COR-L47 (cell line): Measurements from ENCODE around the gene NPTN.
A peak's percentile ranks its signal among the peaks of the same experiment; 100 is the strongest.
"Not testable (repeated sequence)": the region's sequence is repeated elsewhere in the genome, so short reads cannot be mapped to it uniquely, and the experiment has no call there.

Source experiments
- DNase-seq: peaks from one replicate; lab custom pipeline; 2025; lab: John Stamatoyannopoulos, UW

NPTN gene

GRCh38 chr15:73600413-73601335, 32.5 kb downstream of the NPTN start:
- no peak for DNase-seq

GRCh38 chr15:73599934-73600333, 33.3 kb downstream of the NPTN start:
- DNase-seq, result no peak

- no peak for DNase-seq
These were observed 34.5 kb downstream of the NPTN start for GRCh38 chr15:73598530-73599160.

- DNase-seq, result no peak
These were observed 36.1 kb downstream of the NPTN start for GRCh38 chr15:73597036-73597638.

GRCh38 chr15:73596174-73596573, 37.0 kb downstream of the NPTN start:
- no peak for DNase-seq

GRCh38 chr15:73594109-73594508, 39.1 kb downstream of the NPTN start:
- no peak for DNase-seq

GRCh38 chr15:73593304-73594074, 39.7 kb downstream of the NPTN start:
- DNase-seq, result peak; percentile 82

GRCh38 chr15:73590263-73590662, 42.9 kb downstream of the NPTN start:
- DNase-seq, result no peak

GRCh38 chr15:73589766-73590165, 43.4 kb downstream of the NPTN start:
- no peak for DNase-seq

GRCh38 chr15:73585871-73586654, 47.1 kb downstream of the NPTN start:
- no peak for DNase-seq

GRCh38 chr15:73584699-73585420, 48.3 kb downstream of the NPTN start:
- no peak for DNase-seq

- no peak for DNase-seq
These were observed 49.6 kb downstream of the NPTN start for GRCh38 chr15:73583544-73583943.

- no peak for DNase-seq
These were observed 50.3 kb downstream of the NPTN start for GRCh38 chr15:73582851-73583379.

- DNase-seq, result no peak
These were observed 55.2 kb downstream of the NPTN start for GRCh38 chr15:73578026-73578425.

- not testable (repeated sequence) for DNase-seq
These were observed 55.6 kb downstream of the NPTN start for GRCh38 chr15:73577593-73577992.

- DNase-seq, result no peak
These were observed 57.4 kb downstream of the NPTN start for GRCh38 chr15:73575636-73576247.

GRCh38 chr15:73573572-73573971, 59.6 kb downstream of the NPTN start:
- DNase-seq, result peak; percentile 7

GRCh38 chr15:73573037-73573436, 60.2 kb downstream of the NPTN start:
- DNase-seq, result no peak

GRCh38 chr15:73572296-73572695, 60.9 kb downstream of the NPTN start:
- DNase-seq, result no peak

GRCh38 chr15:73571346-73571745, 61.8 kb downstream of the NPTN start:
- peak; percentile 26 for DNase-seq
